Ishikawa (cell line): ENCODE data around the gene BTG2.

Experiments used
- CEBPB ChIP-seq: IDR thresholded peaks from 2 replicates; pipeline ENCODE4 v1.6.1; 2012
- CREB1 ChIP-seq: IDR thresholded peaks from 2 replicates; pipeline ENCODE4 v1.6.1; 2012; ENCODE audit warnings: low read depth
- EGR1 ChIP-seq: IDR thresholded peaks from 2 replicates; pipeline ENCODE4 v1.6.1; 2012
- EP300 ChIP-seq: IDR thresholded peaks from 2 replicates; pipeline ENCODE4 v1.6.1; 2012; ENCODE audit warnings: borderline replicate concordance
- FOXM1 ChIP-seq: IDR thresholded peaks from 2 replicates; pipeline ENCODE4 v1.6.1; 2012; ENCODE audit warnings: low read depth, borderline replicate concordance
- NFIC ChIP-seq: IDR thresholded peaks from 2 replicates; pipeline ENCODE4 v1.6.1; 2012
- RAD21 ChIP-seq: IDR thresholded peaks from 2 replicates; pipeline ENCODE4 v1.6.1; 2012; ENCODE audit warnings: low read depth
- TAF1 ChIP-seq: IDR thresholded peaks from 2 replicates; pipeline ENCODE4 v1.6.1; 2012; ENCODE audit warnings: low read depth, mild to moderate bottlenecking
- TCF12 ChIP-seq: IDR thresholded peaks from 2 replicates; pipeline ENCODE4 v1.6.1; 2012; ENCODE audit warnings: low read depth
- TEAD4 ChIP-seq: IDR thresholded peaks from 2 replicates; pipeline ENCODE4 v1.6.1; 2012
- YY1 ChIP-seq: IDR thresholded peaks from 2 replicates; pipeline ENCODE4 v1.6.1; 2012; ENCODE audit warnings: low read depth
- ZBTB7A ChIP-seq: IDR thresholded peaks from 2 replicates; pipeline ENCODE4 v1.6.1; 2012; ENCODE audit warnings: low read depth
- TF ChIP-seq, protein P1 (sequence below): IDR thresholded peaks from 2 replicates; pipeline ENCODE4 v1.6.1; 2012
- TF ChIP-seq, protein P2 (sequence below): IDR thresholded peaks from 2 replicates; pipeline ENCODE4 v1.6.1; 2012
- TF ChIP-seq, protein P3 (sequence below): IDR thresholded peaks from 2 replicates; pipeline ENCODE4 v1.6.1; 2012; ENCODE audit warnings: low read depth, mild to moderate bottlenecking

BTG2 gene

DNA sequence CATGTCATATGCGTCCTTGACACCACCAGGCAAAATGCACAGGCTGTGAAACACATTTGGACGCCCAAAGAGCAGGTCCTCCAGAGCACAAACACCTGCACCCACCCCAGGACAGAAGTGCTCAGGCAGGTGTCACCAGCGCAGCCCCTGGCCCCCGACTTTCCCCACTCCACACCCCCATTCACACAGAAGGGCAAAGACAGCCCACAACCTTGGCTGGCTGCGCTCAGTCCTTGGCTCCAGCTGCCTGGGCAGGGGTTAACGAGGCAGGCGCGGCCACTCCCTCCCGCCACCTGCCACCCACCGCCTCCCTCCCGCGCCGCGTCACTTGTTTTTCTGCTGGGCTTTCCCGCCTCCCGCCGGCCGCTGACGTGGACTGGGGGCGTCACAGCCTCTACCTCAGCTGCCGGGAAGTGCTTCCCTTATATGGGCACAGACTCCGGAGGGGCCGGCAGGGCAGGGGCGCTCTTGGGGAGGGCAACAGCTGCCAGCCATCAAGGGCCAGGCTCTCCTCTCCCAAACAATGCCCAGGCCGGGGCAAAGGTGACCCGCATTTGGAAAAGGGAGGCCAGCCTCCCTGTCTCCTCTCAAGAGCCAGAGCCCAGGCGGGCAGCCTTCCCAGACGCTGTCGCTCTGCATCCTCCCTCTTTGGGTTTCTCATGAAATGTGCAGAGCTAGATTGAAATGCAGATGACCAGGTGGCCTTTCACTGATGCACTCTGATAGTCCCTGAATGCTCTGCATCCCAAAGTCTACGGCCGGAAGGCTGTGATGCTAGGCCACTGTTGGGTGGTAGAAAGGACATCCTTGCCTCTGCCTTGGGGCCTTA, 14.8 kb upstream of the BTG2 start:
- TF ChIP-seq, protein P1, sequence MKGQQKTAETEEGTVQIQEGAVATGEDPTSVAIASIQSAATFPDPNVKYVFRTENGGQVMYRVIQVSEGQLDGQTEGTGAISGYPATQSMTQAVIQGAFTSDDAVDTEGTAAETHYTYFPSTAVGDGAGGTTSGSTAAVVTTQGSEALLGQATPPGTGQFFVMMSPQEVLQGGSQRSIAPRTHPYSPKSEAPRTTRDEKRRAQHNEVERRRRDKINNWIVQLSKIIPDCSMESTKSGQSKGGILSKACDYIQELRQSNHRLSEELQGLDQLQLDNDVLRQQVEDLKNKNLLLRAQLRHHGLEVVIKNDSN = peak; percentile 56
- TF ChIP-seq, protein P2, sequence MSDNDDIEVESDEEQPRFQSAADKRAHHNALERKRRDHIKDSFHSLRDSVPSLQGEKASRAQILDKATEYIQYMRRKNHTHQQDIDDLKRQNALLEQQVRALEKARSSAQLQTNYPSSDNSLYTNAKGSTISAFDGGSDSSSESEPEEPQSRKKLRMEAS = peak; percentile 84
- peak; percentile 36; the same call in 1 of the 2 replicates for TF ChIP-seq ZBTB7A
- peak; percentile 59; the same call in 1 of the 2 replicates for TF ChIP-seq TCF12
- peak; percentile 71 for TF ChIP-seq EGR1
- peak; percentile 93 for TF ChIP-seq CREB1
- no peak for TF ChIP-seq FOXM1
- no peak for TF ChIP-seq YY1
- peak; percentile 45; the same call in 1 of the 2 replicates for TF ChIP-seq EP300

DNA sequence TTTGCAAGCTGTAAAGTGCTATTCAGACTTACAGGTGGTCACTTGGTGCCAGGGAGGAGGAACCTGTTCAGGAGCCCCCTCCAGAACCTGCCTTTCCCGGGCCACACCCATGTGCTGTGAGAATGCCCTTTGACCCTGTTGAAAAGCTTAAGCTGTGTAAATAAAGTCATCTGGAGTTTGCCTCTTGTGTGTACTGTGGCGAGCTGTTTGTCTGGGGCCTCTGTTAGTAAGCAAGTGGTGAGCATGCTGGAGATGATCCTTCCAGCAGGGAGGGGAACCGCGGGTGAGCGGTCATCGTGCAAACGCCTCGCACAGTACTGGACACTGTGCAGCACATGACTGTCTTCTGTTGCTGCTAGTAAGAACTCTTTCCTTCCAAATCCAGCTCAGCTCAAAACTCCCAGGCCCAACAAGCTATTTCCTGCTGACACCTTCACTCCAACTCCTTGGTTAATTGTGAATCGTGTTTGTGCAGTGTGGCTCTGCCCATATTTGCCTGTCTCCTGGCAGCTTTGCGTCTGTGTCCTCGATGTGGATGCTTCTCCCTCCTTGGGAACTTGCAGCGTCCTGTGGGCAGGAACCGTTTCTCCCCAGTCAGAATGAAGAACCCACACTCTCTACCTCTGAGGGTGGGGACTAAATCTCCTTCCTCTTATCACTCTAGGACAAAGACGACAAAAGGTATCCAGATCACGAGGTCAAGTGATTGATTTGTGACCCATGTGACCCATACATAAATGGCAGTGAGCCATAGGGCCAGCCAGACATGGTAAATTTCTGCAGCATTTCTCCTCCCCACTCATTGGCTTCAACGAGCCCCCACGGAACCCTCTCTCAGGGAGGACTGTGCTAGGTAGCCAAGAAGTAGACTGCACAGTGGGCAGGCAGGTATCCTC, 13.9 kb upstream of the BTG2 start:
- TF ChIP-seq, protein P3, sequence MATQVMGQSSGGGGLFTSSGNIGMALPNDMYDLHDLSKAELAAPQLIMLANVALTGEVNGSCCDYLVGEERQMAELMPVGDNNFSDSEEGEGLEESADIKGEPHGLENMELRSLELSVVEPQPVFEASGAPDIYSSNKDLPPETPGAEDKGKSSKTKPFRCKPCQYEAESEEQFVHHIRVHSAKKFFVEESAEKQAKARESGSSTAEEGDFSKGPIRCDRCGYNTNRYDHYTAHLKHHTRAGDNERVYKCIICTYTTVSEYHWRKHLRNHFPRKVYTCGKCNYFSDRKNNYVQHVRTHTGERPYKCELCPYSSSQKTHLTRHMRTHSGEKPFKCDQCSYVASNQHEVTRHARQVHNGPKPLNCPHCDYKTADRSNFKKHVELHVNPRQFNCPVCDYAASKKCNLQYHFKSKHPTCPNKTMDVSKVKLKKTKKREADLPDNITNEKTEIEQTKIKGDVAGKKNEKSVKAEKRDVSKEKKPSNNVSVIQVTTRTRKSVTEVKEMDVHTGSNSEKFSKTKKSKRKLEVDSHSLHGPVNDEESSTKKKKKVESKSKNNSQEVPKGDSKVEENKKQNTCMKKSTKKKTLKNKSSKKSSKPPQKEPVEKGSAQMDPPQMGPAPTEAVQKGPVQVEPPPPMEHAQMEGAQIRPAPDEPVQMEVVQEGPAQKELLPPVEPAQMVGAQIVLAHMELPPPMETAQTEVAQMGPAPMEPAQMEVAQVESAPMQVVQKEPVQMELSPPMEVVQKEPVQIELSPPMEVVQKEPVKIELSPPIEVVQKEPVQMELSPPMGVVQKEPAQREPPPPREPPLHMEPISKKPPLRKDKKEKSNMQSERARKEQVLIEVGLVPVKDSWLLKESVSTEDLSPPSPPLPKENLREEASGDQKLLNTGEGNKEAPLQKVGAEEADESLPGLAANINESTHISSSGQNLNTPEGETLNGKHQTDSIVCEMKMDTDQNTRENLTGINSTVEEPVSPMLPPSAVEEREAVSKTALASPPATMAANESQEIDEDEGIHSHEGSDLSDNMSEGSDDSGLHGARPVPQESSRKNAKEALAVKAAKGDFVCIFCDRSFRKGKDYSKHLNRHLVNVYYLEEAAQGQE = no peak
- TF ChIP-seq CREB1 (no peak), RAD21 (no peak), EP300 (no peak), ZBTB7A (no peak), TAF1 (no peak), CEBPB (no peak), TCF12 (no peak)
- TF ChIP-seq, protein P1 = no peak
- TF ChIP-seq, protein P2 = no peak

DNA sequence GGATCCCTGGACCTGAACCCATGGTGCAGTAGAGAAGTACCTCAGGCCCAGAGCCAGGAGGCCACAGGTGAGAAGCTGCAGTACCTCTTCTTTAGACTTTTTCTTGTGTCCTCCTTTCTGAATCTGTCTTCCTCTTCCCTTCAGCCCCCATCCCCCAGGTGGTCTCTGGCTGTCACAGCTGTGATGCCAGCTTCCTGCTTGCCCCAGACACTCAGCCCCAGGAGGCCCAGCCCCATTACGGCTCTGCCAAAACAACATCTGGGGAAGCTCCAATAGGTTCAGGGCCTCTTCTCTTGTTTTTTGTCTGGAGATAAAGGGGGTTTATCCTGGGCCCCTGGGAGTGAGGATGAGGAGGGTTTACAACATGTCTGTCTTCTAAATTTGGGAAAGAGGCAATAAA, 9.5 kb upstream of the BTG2 start:
- TF ChIP-seq YY1 (no peak), CEBPB (no peak), NFIC (no peak), RAD21 (no peak), TEAD4 (no peak), EGR1 (no peak), FOXM1 (no peak), CREB1 (no peak), TCF12 (no peak), TAF1 (no peak), ZBTB7A (no peak), EP300 (no peak)
- TF ChIP-seq, protein P3 = no peak
- TF ChIP-seq, protein P2 = no peak
- TF ChIP-seq, protein P1 = no peak

DNA sequence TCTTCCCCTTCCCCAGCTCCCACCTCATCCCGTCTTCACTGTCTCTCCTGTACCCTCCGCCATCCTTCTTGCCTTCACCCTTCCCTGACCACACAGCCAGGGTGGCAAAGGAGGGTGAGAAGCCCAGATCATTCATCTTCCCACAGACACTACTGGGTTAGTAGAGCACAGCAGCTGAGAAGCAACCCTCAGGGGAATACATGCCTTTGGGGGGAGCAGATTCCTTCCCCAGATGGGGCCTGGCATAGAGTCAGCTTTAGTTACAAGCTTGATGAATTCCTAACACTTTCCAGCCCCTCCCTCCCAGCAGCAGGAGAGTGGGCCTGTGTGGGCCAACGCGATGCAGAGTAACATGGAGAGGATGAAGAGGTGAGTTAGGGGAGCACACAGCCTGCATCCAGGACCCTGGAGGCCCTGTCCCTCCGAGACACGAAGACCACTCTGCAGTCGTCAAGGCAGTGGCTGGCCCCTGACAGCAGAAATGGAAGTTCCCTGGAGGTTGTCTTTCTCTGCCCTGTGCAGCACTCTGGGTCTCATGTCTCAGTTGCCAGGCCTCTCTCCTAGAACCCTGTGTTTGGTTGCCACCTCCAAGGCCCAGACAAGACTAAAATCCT, 8.8 kb upstream of the BTG2 start:
- TF ChIP-seq, protein P3 = no peak
- TF ChIP-seq RAD21 (no peak), TEAD4 (no peak), YY1 (no peak), EGR1 (no peak), CEBPB (no peak), CREB1 (no peak), ZBTB7A (no peak), EP300 (no peak), NFIC (no peak), FOXM1 (no peak), TAF1 (no peak), TCF12 (no peak)
- TF ChIP-seq, protein P2 = no peak
- TF ChIP-seq, protein P1 = no peak
